HG03039 (cell line): ENCODE data around the gene AGBL3.
A peak's percentile ranks its signal among the peaks of the same experiment; 100 is the strongest.

Source experiments
- ATAC-seq: cut with Tn5 transposase; IDR thresholded peaks from one replicate; pipeline ENCODE4 v1.9.1; 2021; ENCODE audit warnings: mild to moderate bottlenecking, moderate library complexity; ENCODE audit not compliant: unreplicated experiment

Gene AGBL3

GRCh38 chr7:134986363-134987251 is at the start of gene AGBL3:
Gene AGBL3 (plus strand): TSS chr7:134986508. CDS start chr7:134987934, 1,426 bp downstream.
- peak; percentile 91 for ATAC-seq

DNA sequence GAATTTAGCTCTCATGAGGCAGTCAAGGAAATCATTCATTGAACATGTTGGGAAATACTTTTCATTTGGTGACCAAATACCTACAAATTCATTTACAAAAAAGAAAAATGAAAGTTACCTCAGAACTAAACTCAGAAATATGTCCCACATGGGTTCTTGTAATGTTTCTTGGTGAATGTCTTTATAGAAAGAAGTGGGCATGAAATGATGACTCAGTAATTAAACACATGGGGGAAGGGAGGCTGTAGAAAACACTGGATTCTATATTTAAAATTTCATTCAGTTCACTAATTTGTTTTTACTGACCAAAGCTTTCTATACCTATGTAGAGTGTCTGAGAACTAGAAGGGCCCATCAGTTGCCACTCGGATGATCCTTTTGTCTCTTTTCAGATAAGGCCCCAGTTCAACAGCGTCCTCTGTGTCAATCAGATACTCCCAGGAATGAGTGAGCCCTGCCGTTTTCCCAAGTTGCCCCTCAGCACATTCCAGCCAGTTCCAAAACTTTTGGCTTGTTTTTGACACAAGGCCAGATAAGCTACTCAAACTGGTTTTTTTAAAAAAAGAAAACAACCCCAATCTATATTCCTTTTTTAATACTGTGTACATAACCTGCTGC is 49.3 kb upstream of the AGBL3 start:
- no peak for ATAC-seq

DNA sequence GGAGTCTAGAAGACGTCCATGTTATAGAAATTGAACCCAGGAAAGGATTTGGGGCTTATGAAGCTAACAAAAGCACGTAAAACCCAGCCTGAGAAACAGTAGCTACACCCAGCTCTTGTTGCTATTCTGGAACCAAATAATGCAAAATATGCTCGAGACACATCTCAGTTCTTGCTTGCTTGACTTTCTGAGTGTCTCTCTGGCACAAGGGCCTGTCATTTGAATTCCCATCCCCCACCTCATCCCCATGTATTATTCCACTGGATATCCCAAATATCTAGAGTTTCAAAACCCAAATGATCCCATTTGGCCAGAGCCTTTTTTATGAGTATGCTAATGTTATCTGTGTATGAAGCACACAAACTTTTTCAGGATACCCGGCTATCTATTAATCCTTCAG is 48.2 kb upstream of the AGBL3 start:
- no peak for ATAC-seq

GRCh38 chr7:134939136-134939535 is 47.2 kb upstream of the AGBL3 start:
- ATAC-seq, result no peak

DNA sequence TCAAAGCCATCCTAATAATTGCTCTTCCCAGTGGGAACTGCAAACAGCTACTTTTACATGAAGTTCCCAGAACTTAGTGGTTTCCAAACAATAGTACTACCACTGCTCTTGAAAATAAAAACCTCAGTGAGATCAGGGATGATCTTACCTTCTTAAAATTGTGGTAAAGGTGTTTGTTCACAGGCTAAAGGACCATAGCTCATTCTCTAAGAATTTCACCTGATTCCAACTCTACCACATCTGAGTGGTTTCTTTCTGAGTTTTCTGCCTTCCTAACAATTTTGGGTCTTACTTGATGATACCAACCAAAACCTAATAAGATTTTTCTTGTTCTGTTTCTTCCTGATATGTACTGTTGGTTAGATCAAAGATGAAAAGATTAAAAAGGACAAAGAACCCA is 45.6 kb upstream of the AGBL3 start:
- no peak for ATAC-seq

DNA sequence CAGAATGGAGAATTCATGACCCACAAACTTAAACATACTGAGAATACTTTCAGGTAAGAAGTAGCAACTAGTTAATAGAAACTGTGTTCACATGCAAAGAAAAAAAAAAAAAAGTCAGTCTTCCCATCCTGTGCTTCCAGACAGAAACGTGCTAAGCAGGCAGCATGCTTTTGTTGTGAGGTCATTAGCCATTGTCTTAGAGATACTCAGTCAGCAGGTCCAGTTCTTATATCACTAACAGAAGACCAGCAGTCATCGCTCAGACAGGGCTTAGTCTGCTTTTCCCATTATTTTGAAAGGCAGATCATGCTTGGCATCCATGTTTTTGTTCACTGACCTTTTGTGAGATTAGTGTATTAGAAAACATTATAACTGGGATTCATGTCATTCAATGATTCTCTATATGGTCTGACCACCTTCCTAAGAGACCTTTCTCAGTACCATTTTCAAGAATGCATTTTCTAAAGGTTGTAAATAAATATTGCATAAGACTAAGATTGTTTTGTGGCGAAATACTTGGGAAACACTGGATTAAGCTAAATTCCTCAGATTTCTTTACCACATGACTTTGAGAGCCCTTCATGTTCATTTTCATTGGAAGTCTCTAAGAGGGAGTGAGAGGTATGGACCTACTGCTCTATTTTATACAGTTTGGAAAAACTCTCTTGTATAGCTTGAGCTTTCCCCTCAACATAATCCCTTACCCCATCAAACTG is 45.0 kb upstream of the AGBL3 start:
- ATAC-seq, result no peak

- no peak for ATAC-seq
These were observed 44.4 kb upstream of the AGBL3 start for GRCh38 chr7:134941952-134942351.

DNA sequence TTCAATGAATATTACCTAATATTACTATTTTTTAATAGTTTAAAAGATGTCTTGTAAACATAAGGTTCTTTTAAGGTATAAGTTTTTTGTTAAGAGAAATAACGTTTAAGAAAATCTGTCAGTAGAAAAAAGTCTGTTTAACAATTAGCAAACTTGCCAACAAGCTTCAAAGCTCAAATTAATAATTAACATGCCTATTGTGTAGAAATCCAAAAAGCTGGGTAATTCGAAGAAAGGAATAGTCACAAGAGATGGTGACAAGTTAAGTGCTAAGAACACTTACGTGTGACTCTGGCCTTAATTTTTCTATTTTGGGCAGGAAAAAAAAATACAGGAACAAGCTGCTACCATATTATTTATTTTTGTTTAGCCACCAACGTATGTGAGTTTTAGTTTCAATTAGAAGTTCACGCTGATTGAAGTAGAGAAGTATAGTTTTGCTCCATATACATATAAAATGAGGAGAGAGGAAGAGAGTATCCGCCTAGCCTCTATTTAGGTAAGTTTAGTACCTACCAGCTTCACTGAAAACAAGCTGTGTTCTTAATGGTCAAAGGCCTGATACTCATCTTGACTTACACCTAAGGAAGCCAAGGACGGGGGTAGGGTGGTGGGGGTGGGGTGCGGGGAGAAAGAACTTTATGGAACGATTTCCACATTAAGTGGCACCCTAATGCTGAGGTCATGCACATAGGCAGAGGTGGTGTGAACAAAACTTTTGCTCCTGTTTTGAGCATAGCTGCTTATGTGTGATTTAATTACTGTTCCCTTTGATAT is 43.4 kb upstream of the AGBL3 start:
- no peak for ATAC-seq

DNA sequence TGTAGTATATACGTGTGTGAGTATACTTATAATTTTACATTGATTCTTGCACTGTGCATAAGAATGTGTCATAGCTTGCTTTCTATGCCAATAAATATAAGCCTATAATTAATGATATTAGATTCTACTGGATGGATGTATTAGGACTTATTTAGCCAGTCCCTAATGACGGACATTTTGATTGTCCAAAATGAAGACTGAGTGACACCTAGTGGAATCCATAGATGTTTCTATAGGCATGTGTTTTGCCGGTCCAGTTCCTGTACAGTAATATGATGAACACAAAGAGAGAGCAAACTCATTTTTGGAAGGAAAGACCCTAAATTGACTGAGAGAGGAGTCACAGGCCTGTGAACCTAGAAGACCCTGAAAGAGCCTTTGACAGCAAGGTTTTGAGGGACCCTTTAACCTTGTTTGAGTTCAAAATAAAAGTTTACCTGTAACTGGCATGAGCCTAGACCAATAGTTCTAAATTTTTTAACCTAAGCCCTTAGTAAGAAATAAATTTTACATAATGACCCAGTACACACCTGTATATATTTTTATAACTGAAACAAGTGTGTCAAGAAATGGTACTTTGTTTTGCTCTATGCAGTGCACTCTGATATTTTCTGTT is 42.4 kb upstream of the AGBL3 start:
- ATAC-seq, result no peak

DNA sequence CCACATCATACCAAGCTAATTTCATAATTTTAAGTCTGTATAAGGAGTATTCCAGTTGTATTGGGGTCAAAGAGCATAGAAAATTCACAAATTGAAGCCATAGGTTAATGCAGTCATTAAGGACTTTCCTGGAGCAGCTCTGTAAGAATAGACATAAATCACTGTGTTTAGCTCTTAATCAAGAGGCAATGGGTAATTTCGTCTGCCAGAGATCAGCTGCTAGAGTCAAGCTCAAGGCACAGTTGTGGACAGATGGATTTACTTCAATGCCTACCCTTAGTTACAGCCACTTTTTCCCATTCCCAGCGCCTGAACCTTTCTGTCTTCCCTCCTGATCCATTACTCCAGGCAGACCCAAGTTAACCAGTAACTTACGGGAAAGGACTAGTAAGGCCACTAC is 40.6 kb upstream of the AGBL3 start:
- ATAC-seq, result no peak

DNA sequence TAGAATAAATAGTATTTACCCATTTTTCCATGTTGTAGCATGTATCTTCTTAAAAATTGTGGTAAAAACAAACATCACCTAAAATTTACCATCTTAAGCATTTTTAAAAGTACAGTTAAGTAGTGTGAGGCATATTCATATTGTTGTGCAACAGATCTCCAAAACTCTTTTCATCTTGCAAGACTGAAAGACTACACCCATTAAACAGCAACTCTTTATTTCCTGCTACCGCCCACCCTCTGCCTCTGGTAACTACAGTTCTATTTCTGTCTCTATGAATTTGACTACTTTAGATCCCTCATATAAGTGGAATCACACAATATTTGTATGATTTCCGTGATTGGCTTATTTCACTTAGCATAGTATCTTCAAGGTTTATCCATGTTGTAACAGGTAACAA is 40.0 kb upstream of the AGBL3 start:
- ATAC-seq, result no peak

DNA sequence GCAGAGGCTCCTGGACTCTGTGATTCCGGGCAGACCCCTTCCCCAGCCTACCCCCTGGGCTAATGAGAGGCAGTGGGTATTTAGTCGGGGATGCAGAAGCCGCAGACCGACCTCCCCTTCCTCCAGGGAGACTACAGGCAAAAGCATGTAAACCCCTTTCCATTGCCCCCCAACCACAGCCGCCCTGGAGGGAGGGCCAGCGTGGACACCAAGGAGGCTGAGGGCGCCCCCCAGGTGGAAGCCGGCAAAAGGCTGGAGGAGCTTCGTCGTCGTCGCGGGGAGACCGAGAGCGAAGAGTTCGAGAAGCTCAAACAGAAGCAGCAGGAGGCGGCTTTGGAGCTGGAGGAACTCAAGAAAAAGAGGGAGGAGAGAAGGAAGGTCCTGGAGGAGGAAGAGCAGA is 39.0 kb upstream of the AGBL3 start:
- no peak for ATAC-seq

GRCh38 chr7:134947831-134948230 is 38.5 kb upstream of the AGBL3 start:
- ATAC-seq, result no peak

- no peak for ATAC-seq
These were observed 38.1 kb upstream of the AGBL3 start for GRCh38 chr7:134948246-134948645.

DNA sequence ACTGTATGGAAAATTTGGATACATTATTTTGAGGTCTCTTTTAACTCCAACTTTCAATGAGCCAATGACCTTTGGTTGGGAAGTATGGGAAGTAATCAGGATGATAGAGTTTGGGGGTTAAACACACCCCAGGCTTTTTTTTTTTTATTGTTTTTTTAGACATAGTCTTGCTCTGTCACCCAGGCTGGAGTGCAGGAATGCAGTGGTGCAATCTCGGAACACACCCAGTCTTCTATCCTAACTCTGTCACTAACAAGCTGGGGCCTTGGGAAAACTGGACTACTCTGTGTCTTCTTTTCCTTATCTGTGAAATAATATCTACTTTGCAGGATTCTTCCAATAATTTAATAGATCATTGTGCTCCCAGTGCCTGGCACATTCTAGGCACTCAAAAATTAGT is 37.6 kb upstream of the AGBL3 start:
- ATAC-seq, result no peak

- ATAC-seq, result no peak
These were observed 37.1 kb upstream of the AGBL3 start for GRCh38 chr7:134949171-134949570.

DNA sequence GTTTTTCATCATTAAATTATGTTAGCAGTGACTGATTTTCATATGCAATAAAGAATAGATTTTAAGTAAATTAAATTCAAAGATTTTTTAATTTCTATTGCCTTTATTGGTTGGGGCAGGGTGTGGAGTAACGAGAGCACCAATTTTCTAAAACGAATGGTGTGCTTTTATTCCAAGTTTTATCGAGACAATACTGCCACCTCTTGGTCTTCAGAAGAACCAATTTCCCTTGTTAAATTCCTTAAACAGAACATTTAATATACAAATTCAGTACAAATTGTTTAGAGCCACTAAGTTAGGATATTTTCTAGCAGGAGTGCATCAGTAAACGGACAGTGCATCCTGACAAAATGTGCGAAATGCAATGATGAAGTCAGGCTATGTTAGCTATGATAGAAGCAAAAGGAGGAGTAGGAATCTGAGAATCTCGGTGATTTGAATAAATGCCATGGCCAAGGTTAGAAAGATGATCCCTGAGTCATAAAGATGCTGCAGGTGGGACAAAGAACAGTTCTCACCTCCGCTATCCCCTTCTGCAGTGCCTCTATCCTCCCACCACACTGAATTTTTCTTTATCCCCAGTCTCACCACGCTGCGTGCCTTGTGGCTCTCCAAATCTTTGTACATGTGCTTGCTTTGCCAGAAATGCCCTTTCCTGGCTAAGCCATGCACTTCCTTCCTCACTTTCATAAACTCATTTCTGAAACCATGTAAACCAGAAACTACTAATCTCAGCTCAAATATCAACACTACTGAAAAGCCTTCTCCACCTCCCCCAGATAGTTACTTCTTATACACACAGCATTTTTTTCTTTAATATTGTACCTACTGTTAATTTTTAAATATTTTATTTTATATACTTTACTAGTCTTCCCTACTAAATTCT is 31.9 kb upstream of the AGBL3 start:
- ATAC-seq, result no peak

DNA sequence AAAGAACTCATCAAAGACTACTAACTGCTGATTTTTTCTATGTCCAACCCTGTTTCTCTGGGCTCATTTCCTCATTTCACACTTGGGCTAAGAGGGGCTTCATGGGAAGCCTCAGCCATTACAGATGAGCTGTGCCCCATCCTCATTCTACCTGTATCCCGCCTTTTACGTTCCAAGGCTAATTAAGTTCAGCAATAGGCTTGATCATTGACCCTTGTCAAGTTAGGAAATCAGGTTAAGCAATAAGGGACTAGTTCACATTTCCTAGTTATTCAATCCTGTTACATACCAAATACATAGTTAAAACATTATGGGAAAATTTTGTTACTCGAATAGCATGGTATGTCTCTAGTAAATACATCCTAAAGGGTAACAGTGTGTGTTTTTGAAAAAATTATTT is 29.3 kb upstream of the AGBL3 start:
- no peak for ATAC-seq

- ATAC-seq, result no peak
These were observed 26.5 kb upstream of the AGBL3 start for GRCh38 chr7:134959810-134960209.
